ENCODE data around the gene CR1.

- no peak for TF ChIP-seq CTCF (IDR thresholded peaks at IDR 0.05)
- TF ChIP-seq POLR2A (IDR thresholded peaks at IDR 0.05): no peak
Measured at GRCh38 chr1:207645635-207646081, 149.7 kb downstream of the CR1 start.

All from right lobe of liver (tissue), 4 donors.